ENCODE results near the gene GLIPR2.

GLIPR2 gene

DNA sequence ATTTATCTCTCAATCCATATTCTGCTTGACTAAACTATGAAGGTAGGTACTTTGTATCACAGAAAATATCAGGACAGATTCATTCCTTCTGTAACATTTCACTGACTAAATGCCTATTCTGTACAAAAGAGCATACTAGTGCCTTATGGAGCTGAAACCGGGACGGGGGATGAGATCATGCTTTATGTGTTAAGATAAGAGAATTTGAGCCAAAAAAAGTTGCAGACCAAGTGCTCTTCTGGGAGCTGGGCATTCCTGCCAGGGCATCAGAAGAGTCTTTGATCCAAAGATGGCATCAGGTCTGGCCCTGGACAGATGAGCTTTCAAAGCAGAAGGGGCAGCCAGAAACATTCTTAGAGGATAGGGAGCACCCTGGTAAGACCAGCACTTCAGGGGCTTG is 27.5 kb upstream of the GLIPR2 start:
- CTCF ChIA-PET = interaction anchor here (0.9 to 4.1 kb wide), 4 partner anchors 17 to 163 kb away, joined by 3 to 17 read pairs (median 3); no protein-coding TSS in a partner anchor
- POLR2A ChIA-PET = no interaction called here
- no peak for DNase-seq (ENCODE audit: low read depth, low spot score)
- TF ChIP-seq, protein P1, sequence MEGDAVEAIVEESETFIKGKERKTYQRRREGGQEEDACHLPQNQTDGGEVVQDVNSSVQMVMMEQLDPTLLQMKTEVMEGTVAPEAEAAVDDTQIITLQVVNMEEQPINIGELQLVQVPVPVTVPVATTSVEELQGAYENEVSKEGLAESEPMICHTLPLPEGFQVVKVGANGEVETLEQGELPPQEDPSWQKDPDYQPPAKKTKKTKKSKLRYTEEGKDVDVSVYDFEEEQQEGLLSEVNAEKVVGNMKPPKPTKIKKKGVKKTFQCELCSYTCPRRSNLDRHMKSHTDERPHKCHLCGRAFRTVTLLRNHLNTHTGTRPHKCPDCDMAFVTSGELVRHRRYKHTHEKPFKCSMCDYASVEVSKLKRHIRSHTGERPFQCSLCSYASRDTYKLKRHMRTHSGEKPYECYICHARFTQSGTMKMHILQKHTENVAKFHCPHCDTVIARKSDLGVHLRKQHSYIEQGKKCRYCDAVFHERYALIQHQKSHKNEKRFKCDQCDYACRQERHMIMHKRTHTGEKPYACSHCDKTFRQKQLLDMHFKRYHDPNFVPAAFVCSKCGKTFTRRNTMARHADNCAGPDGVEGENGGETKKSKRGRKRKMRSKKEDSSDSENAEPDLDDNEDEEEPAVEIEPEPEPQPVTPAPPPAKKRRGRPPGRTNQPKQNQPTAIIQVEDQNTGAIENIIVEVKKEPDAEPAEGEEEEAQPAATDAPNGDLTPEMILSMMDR (IDR thresholded peaks at IDR 0.05; ENCODE audit: insufficient read depth, low read length, missing control alignments) = no peak
- no peak overlapping the region for H3K4me3 ChIP-seq (ENCODE audit: low read depth, low read length)

DNA sequence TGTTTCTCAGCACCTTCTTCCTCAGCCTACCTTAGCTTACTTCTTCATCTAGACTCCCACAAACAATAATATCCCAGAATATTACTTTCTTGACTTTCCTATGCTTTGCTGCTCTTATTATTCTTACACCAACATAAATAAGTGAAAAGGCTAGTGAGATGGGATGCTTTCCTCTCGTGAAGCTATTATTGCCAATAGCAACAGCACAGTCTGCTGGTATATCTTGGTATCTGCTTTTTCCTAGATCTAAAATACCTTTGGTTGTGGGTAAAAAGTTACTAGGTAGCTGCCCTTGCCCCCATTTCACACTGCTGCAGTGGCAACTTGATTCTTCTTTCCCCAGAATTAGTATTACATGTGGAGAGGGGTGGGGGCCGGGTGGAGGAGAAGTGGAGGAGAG is 26.1 kb upstream of the GLIPR2 start:
- POLR2A ChIA-PET = no interaction called here

DNA sequence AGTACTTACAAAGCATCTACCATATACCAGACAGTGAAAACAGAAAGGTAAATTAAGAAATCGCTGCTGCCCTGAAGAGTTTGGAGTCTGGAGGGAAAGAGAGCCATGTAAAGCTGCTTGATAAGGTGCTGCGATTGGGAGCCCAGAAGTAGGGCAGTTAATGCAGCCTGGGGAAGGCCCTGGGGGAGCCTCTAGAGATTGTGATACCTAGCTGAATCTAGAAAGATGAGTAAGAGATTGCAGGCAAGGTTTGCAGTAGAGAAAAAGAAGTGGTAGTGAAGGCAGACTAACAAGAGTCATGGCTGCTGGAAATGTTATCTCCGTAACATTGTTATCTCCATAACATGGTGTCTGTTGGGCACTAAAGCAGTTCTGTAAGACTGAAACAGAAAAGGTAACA is 24.0 kb upstream of the GLIPR2 start:
- TF ChIP-seq, protein P1 (IDR thresholded peaks at IDR 0.05; ENCODE audit: insufficient read depth, low read length, missing control alignments) = no peak
- no peak for DNase-seq (ENCODE audit: low read depth, low spot score)
- ChIA-PET CTCF (interaction anchor here (0.7 to 5.0 kb wide), 4 partner anchors 10 to 157 kb away, joined by 3 to 29 read pairs (median 8); no protein-coding TSS in a partner anchor), POLR2A (no interaction called here)
- H3K4me3 ChIP-seq (ENCODE audit: low read depth, low read length) = no peak overlapping the region

More for the DNA sequence above, 26.1 kb upstream of the GLIPR2 start:
- no peak for DNase-seq (ENCODE audit: low read depth, low spot score)
- CTCF ChIA-PET = interaction anchor here (1.1 to 4.1 kb wide), 6 partner anchors 9 to 155 kb away, joined by 3 to 17 read pairs (median 5); no protein-coding TSS in a partner anchor
- no peak overlapping the region for H3K4me3 ChIP-seq (ENCODE audit: low read depth, low read length)
- TF ChIP-seq, protein P1 (IDR thresholded peaks at IDR 0.05; ENCODE audit: insufficient read depth, low read length, missing control alignments) = no peak

DNA sequence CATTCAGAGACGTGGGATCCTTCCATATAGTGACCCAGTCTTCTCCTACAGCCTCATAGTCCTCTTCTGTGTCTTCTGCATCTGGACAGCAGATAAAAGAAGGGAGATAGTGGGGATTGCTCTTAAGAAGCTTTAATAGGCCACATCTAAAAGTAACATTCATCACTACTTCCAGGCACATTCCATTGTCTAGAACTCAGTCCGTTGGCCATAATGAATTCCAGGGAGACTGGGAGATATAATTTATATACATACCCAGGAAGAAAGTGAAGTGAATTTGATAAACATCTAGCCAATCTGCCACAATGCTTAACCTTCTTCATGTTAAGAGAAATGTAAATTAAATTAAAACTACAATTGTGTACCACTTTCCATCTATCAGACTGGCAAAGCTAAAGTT is 22.5 kb upstream of the GLIPR2 start:
- TF ChIP-seq, protein P1 (IDR thresholded peaks at IDR 0.05; ENCODE audit: insufficient read depth, low read length, missing control alignments) = no peak
- DNase-seq (ENCODE audit: low read depth, low spot score) = no peak
- ChIA-PET CTCF (interaction anchor here (0.7 to 5.0 kb wide), 8 partner anchors 9 to 168 kb away, joined by 3 to 29 read pairs (median 4); partner anchors contain the start of gene CCIN), POLR2A (interaction anchor here (0.7 to 0.9 kb wide), 2 partner anchors 52 to 76 kb away, joined by 3 read pairs; no protein-coding TSS in a partner anchor)
- H3K4me3 ChIP-seq (ENCODE audit: low read depth, low read length) = no peak overlapping the region

DNA sequence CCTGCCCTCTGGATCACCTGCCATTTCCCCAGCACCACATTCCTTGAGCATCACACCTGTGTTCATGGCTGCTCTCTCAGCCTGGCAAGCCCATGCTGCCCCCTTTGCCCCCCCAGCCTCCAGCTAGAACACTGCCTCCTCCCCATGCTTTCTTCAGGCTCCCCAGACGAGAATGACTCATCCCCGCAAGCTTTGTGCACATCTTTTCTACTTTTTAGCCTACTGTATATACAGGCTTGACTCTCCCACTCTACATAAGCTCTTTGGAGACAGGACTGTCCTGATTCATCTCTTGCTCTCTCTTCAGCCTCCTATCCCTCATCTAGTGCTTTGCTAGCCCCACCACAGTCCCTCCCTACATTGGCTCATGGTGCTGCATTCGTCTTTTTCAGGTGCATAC is 19.9 kb upstream of the GLIPR2 start:
- ChIA-PET CTCF (interaction anchor here (0.7 to 5.0 kb wide), 4 partner anchors 9 to 164 kb away, joined by 3 to 29 read pairs (median 4); no protein-coding TSS in a partner anchor), POLR2A (interaction anchor here (1.0 to 1.5 kb wide), 2 partner anchors 13 to 48 kb away, joined by 3 read pairs; no protein-coding TSS in a partner anchor)
- TF ChIP-seq, protein P1 (IDR thresholded peaks at IDR 0.05; ENCODE audit: insufficient read depth, low read length, missing control alignments) = no peak
- DNase-seq (ENCODE audit: low read depth, low spot score) = no peak
- H3K4me3 ChIP-seq (ENCODE audit: low read depth, low read length) = no peak overlapping the region

DNA sequence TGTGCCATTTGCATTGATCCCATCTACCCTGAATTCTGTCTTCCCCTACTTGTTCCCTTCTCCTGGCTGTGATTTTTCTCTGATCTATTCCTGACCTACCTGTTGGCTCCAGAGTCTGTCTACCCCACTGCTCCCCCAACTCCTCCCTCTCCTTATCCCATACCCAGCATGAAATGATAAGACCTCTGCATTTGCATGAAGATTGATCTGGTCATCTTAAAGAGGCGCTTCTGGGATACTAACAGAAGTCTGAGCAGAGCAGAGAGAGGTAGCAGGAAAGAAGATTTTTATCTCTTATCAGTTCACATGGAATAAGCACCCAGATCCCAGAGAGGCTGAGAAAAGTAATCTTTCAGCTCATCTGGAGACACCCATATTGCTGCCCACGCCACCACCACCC is 18.3 kb upstream of the GLIPR2 start:
- TF ChIP-seq, protein P1 (IDR thresholded peaks at IDR 0.05; ENCODE audit: insufficient read depth, low read length, missing control alignments) = no peak
- no peak for DNase-seq (ENCODE audit: low read depth, low spot score)
- H3K4me3 ChIP-seq (ENCODE audit: low read depth, low read length) = no peak overlapping the region
- ChIA-PET POLR2A (no interaction called here), CTCF (interaction anchor here (1.3 to 1.5 kb wide), 4 partner anchors 15 to 111 kb away, joined by 3 to 5 read pairs (median 3); no protein-coding TSS in a partner anchor)

All from AG04449 (cell line).